ENCODE measurements around the gene ST8SIA5. TPM values are rescaled to one million over a fixed set of nuclear protein-coding genes. Genes with fewer than 3 reads are reported as not detected.

Gene ST8SIA5
- total and polyA plus RNA-seq, 2 of the 4 experiments (the other 2 are of a cell fraction) = 0.03 TPM; not detected in 1

DNA sequence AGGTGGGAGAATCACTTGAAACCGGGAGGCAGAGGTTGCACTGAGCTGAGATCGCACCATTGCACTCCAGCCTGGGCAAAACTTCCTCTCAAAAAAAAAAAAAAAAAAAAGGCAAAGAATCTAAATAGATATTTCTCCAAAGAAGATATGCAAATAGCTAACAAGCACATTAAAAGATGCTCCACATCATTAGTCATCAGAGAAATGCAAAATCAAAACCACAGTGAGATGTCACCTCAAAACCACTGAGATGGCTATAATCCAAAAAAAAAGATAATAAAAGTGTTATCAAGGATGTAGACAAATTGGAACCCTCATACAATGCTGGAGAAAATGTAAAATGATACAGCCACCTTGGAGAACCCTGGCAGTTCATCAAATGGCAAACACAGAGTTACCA, 8.4 kb downstream of the ST8SIA5 start:
- Histone ChIP-seq H3K23ac (ENCODE audit: low read depth, low read length) (no peak overlapping the region), H2AFZ (replicated peaks; ENCODE audit: low read length, poor library complexity) (no peak overlapping the region), H2BK120ac (ENCODE audit: low read depth, low read length) (no peak overlapping the region), H2AK5ac (ENCODE audit: low read depth, low read length) (no peak overlapping the region), H3K9ac (ENCODE audit: low read depth, low read length) (no peak overlapping the region), H3K56ac (ENCODE audit: extremely low read depth, insufficient read depth, low read length) (no peak overlapping the region), H3K4me2 (ENCODE audit: low read depth, low read length) (no peak overlapping the region), H3K18ac (ENCODE audit: low read depth, low read length) (no peak overlapping the region), H2BK20ac (ENCODE audit: low read depth, low read length) (no peak overlapping the region), H2BK5ac (ENCODE audit: low read depth, low read length, poor library complexity, severe bottlenecking) (no peak overlapping the region), H3K36me3 (ENCODE audit: control insufficient read depth, insufficient read depth, low read length) (no peaks in the 10 kb centered on the region), H3K27me3 (ENCODE audit: control insufficient read depth, insufficient read depth, low read length) (peaks cover 12% of the 10 kb centered on the region), H3K9me1 (ENCODE audit: insufficient read depth, low read length) (no peaks in the 10 kb centered on the region), H4K8ac (ENCODE audit: low read depth in 2 of 2, low read length in 2 of 2) (no peak overlapping the region), H2AK9ac (replicated peaks; ENCODE audit: low read depth, low read length, poor library complexity) (no peak overlapping the region), H3K4me1 (ENCODE audit: control insufficient read depth, insufficient read depth, low read length) (no peaks in the 10 kb centered on the region), H4K91ac (ENCODE audit: insufficient read depth, low read depth, low read length) (no peak overlapping the region), H3K14ac (replicated peaks; ENCODE audit: low read depth, low read length) (no peak overlapping the region), H3K9me3 (ENCODE audit: control insufficient read depth, insufficient read depth, low read length) (no peaks in the 10 kb centered on the region), H3K79me1 (ENCODE audit: low read depth in 1 of 2, low read length in 2 of 2) (no peaks in the 10 kb centered on the region), H3K4ac (ENCODE audit: low read depth, low read length) (no peak overlapping the region), H3K4me3 (ENCODE audit: insufficient read depth, low read depth, low read length) (no peak overlapping the region), H2BK15ac (ENCODE audit: low read depth, low read length) (no peak overlapping the region), H4K5ac (ENCODE audit: low read depth, low read length) (no peak overlapping the region), H3K27ac (ENCODE audit: insufficient read depth, low read length) (no peak overlapping the region), H4K20me1 (ENCODE audit: insufficient read depth, low read length) (no peaks in the 10 kb centered on the region)
- ChIA-PET POLR2A (ENCODE audit: unreplicated experiment) (no interaction called here), CTCF (no interaction called here)
- no peak for DNase-seq
- no peak for ATAC-seq (ENCODE audit: low read depth)
- intact Hi-C loops (cut with micrococcal nuclease) = no loop called here
- TF ChIP-seq RAD21 (IDR thresholded peaks at IDR 0.05; ENCODE audit: low read length) (no peak), RFX5 (IDR thresholded peaks at IDR 0.05; ENCODE audit: low read depth, low read length) (no peak), MAFK (IDR thresholded peaks at IDR 0.05; ENCODE audit: low read depth, low read length) (no peak), BHLHE40 (IDR thresholded peaks at IDR 0.05; ENCODE audit: low read depth, low read length) (no peak), ELK1 (IDR thresholded peaks at IDR 0.05; ENCODE audit: borderline replicate concordance, low read depth, low read length) (no peak)
- TF ChIP-seq, protein P1, sequence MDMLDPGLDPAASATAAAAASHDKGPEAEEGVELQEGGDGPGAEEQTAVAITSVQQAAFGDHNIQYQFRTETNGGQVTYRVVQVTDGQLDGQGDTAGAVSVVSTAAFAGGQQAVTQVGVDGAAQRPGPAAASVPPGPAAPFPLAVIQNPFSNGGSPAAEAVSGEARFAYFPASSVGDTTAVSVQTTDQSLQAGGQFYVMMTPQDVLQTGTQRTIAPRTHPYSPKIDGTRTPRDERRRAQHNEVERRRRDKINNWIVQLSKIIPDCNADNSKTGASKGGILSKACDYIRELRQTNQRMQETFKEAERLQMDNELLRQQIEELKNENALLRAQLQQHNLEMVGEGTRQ (IDR thresholded peaks at IDR 0.05; ENCODE audit: low read depth, low read length) = no peak
- TF ChIP-seq, protein P2, sequence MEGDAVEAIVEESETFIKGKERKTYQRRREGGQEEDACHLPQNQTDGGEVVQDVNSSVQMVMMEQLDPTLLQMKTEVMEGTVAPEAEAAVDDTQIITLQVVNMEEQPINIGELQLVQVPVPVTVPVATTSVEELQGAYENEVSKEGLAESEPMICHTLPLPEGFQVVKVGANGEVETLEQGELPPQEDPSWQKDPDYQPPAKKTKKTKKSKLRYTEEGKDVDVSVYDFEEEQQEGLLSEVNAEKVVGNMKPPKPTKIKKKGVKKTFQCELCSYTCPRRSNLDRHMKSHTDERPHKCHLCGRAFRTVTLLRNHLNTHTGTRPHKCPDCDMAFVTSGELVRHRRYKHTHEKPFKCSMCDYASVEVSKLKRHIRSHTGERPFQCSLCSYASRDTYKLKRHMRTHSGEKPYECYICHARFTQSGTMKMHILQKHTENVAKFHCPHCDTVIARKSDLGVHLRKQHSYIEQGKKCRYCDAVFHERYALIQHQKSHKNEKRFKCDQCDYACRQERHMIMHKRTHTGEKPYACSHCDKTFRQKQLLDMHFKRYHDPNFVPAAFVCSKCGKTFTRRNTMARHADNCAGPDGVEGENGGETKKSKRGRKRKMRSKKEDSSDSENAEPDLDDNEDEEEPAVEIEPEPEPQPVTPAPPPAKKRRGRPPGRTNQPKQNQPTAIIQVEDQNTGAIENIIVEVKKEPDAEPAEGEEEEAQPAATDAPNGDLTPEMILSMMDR (conservative IDR thresholded peaks at IDR 0.05; ENCODE audit: low read depth, low read length) = no peak
- no TSS peak for BruUV-seq (replicated peaks)
- dilution Hi-C loops (cut with HindIII; ENCODE audit: low sequenced_read_pairs, unreplicated experiment) = no loop called here
- in situ Hi-C loops (cut with MboI; ENCODE audit: low sequenced_read_pairs) = no loop called here
- WGBS, 2 experiments (ENCODE audit: extremely low coverage in 2 of 2, insufficient read length in 1 of 2) = no CpG with 5 or more reads among the region's 2 CpGs
